GM19023 (cell line): ENCODE measurements around the gene CAPZB.

ENCODE experiments used
- ATAC-seq: cut with Tn5 transposase; IDR thresholded peaks from one replicate; pipeline ENCODE4 v1.9.1; 2021; ENCODE audit warnings: mild to moderate bottlenecking, moderate library complexity; ENCODE audit not compliant: unreplicated experiment

CAPZB gene

DNA sequence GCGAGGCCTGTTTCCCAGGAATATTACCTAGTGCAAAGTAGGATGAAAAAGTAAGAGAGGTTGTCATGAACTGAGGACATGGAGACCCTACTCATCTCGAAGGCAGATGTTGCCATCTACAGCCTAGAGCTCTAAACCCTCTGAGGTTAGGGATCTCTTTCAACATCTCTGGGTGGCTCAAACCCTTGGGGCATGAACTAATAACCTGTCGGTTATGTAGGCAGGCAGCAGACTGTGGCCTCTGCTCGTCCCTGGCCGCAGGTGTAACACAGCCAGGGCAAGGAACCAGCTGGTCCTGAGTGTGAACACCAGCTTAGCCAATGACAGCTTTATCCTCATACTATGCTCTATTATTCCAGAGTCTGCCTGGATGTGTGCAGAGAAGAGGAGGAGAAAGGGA, 13.2 kb downstream of the CAPZB start:
- no peak for ATAC-seq

DNA sequence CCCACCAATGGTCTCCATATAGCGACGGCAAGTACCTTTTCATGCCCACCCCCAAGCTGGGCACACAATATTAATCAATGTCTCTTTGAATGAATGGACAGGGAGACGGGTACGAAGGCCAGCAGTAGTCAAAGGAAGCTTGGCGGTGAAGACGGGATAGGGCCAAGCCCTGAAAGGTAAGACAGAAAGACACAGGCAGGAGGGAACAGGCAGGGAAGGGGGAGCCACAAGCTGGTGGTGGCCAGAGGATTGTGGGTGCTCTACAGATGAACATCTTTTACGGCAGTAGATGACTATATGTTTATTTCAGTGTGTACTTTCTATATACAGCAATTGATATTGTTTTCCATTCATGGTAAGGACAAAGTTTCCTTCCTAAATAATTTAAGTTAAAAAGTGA, 16.3 kb downstream of the CAPZB start:
- ATAC-seq = peak; percentile 13

DNA sequence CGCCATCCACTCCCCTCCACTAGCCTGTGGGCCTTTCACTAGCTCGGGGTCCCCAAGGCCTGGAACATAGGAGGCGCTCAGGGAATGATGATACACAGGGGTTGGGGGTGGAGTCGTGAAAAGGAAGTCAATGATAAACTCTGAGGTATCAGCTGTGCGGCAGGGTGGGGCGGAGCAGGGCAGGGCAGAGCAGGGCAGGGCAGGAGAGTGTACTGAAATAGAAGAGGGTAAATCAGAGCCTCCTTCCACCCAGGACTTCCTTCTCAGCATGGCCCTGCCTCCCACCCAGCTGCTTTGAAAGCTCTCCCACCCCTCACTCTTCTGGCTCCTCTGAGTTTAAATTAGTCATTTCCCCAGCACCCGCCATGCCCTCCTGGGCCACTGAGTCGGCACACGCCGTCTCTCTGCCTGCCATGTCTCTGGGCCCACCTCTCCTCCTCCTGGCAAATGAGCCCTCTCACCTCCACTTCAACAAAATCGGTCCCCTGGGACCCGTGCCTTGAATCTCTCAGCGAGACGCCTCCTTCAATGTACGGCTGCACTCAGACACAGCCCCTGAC, 16.9 kb downstream of the CAPZB start:
- ATAC-seq = peak; percentile 66

DNA sequence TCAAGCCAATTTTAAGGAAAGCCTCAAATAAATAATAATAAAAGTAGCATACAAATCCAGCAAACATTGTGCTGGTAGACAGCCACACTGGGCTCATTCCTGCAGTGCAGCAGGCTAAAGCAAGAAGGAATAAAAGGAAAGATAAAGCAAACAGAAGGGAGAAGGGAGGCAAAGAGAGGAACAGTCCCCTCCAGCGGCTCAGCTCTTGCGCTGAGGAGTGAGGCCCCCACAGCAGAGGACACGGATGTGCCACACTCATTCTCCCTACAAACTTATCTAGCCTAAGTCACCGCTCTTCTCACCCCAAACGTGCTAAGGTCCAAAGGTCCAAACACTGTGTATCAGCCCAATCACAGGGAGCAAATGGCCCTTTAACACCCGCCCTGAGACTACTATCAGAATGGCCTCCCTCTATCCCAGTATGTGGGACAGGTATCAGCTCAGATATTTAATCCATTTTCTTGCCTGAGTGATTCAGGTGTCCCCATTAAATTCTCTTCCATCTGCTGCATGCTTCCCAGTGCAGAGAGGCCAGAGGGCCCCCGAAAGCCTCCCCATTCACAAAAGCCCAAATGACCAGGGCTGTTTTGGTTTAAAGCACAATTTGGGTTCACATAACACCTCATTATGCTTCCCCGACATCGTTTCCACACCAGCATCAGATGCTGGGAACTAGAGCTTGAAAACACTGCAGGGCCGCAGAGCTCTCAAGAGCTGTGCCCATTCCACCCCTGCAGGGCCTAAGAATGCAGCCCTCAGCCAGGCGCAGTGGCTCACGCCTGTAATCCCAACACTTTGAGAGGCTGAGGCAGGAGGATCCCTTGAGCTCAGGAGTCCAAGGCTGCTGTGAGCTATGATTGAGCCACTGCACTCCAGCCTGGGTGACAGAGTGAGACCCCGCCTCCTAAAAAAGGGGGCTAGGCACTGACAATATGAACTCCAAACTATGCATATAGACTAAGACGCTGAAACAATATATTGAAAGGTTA, 17.8 kb downstream of the CAPZB start:
- ATAC-seq = no peak

DNA sequence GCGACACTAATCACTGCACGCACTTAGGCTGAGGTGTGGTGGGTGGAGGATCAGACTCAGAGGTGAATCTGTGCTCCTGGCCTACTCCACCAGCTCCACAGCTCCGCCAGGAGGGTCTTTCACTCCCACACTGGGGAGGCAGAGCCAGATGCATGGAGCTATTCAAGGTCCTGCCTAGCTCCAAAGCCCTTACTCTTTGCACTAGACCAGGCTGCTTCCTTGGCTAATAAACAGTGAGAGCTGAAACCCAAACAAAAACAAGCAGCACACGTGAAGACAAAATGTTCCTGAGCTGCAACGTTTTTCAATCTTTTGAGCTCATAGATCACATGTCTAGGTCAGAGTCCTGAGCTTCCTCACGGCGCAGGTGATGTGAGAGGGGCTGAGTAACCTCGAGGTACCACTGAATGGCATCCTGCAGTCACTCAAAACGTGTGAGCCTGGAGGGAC, 19.2 kb downstream of the CAPZB start:
- ATAC-seq = no peak

DNA sequence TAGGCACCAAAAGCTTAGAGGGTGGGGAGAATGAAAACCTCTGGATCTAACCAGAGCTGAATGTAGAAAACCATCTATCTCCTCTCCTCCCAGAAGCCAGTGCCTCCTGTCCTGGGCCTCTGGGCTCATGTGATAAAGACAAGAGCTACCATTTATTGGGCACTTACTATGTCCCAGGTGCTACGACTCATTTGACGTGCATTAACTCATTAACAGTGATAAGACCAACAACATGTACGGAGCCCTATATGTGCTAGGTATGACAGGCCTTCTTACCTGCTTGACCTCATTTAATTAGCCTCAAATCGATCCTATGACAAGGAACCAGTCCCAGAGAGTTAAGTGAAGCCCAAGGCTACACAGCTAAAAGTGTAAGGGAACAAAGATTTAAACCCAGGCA, 19.7 kb downstream of the CAPZB start:
- no peak for ATAC-seq

DNA sequence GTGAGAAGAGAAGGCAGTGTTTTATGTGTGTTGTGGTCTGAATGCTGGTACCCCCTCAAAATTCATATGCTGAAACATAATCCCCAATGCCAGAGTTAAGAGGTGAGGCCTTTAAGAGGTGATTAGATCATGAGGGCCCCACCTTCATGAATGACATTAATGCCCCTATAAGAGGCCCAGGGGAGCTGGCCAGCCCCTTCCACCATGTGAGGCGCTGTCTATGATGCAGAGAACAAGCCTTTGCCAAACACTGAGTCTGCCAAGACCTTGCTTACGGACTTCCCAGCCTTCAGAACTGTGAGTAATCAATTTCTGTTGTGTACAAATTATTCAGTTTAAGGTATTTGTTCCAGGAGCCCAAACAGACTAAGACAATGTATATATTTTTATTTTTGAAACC, 20.2 kb downstream of the CAPZB start:
- ATAC-seq = no peak

DNA sequence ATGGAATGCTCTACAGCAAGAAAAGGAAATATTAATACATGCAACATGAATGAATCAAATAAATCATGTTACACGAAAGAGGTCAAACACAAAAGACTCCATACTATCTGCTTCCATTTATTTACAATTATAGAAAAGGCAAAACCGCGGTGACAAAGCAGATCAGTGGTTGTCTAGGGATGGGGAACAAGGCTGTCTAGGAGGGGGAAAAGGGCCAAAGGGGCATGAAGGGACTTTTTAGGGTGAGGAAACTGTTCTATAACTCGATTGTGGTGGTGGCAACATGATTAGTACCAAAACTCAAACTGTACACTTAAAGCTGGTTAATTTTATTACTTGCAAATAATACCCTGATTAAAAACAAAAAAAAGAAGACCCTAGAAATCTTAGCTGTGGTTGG, 20.6 kb downstream of the CAPZB start:
- no peak for ATAC-seq

DNA sequence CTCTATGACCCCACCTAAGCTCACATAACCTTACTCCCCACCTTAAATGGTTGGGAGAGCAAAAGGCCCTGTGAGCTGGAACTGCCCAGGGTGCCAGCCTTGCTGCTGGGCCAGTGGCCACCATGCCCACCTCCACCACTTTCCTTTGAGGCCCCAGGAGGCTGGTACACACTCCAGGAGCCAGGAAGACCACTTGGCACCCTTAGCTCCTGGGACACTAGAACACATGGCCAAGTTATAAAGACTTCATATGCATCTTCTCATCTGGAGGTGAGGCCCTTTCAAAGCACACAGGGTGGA, 21.9 kb downstream of the CAPZB start:
- no peak for ATAC-seq

DNA sequence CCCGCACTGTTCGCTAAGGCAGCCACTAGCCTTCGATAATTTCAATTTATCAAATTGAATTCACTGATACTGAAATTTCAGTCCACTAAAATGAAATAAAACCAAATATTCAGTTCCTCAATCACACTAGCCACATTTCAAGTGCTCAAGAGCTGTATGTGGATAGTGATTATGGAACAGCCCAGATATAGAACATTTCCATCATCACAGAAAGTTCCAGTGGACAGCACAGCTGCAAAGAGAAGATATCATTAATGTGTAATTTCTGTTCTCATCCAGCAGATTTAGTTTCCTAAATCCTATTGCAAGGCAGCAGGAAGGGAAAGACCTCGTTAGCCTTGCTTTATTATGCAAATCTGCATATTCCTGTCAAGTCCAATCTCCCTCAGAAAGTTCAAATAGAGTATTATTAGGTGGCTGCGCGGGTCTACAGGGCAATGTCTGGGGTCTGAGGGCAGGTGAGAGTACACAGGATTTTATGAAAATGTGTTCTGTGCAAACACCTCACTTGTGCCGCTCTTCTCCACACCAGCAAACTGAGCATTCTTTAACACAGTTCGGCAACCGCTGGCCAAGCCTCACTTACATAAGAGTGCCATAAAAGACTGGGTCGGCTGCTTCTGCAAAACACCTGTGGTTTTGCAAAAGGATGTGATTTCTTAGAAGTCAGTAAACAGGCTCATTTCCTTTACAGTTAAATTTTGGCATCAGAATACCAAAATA, 22.4 kb downstream of the CAPZB start:
- no peak for ATAC-seq

DNA sequence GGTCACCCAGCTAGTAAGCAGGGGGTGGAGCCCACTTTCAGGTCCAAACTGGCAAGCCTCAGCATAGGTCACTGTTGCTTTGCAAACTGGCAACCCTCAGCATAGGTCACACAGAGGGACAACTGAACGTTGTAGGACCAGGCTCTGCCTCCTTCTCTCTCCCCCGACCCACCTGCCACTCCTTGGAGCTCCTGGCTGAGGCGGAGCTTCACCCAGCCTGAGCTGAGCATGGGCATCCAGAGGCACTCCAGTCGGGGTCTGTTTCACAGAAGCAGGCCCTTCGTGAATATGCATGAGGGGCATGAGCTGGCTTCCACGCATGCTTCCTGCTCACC, 24.2 kb downstream of the CAPZB start:
- ATAC-seq = no peak

DNA sequence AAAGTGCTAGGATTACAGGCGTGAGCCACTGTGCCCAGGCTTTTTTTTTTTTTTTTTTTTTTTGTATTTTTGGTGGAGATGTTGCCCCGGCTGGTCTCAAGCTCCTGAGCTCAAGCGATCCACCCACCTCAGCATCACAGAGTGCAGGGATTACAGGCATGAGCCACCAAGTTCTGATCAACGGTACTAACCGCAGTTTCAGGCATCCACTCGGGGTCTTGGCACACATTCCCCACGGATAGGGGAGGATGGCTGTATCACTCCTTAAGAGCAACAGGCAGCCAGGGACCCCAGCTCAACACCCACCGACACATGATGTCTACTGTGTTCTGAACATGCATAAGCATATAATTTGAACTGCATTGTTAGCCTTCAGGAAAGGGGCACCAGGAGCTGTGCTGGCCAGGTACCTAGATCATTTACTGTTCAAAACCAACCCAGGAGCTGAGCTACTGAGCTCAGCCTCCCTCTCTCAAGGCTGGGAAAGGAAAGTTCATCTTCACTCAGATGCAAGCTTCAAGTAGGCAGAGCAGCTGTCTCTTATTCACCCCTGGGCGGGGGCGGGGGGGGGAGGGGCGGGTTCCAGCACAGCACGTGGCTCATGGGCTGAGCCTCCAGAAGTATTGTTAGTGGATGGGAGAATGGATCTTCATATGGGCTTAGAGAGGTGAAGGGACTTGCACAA, 24.7 kb downstream of the CAPZB start:
- ATAC-seq = no peak

DNA sequence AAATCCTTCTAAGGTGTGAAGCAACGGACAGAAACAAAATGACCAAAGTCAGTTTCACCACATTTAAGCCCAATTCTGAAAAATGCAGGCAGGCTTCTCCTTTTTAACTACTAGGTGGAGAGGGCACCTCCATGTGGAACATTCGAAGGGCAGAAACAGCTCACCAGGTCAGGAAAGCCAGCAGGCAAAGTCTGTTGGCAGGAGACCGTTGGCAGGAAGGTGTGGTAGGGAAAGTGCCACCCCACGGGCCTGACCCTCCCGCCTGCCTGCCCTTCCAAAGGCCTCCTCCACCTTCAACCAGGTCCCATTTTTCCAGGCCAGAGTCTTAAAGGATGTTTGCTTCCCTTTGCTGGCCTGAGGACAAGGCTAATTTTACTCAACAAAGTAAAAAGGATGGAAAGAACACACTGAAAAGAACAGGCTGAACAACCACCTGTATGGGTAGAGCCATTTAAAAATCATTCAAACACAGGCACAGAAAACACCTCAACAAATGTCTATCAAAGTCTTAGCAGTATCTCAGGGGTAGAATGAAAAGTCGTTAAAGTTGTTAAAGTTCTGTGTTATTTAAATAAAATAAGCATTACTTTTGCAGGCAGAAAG, 26.4 kb downstream of the CAPZB start:
- ATAC-seq = no peak

DNA sequence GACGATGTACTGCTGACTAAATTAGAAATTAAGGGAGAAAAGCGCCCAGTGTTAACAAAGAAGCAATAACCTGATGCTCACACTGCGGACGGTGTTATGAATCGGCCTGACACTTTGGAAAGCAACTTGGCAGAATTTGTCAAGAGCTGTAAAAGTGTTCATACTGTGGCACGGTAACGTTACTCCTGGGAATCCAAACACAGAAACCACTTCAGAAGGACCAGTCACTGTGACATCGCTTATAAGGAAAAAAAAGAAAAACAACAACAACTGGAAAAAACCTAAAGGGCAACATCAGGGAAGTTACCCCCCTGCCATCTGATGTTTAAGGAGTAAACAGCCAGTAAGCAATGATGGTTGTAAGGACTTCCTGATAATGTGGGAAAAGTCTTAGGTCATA, 27.7 kb downstream of the CAPZB start:
- no peak for ATAC-seq

DNA sequence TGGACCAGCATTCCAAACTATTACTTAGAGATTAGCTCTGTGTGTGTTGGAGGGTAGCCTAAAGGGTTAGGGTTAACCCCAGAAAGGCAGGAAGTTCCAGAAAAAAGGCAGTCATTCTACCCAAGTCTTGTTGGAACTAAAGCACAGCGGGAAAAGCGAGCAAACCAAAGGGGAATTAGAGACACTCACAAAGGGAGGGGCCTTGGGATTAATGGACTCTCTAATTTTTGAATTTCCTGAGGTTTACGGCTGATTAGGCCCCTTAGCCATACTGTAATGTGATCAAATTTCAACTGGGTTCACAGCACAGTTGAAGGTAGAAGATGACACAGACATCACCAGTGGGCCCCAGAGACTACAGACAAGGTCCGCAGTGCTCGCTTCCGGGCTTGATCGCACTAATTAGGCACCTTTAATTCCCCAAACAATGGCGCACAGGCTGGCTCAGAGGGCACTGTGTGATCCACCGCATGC, 28.3 kb downstream of the CAPZB start:
- ATAC-seq = no peak

DNA sequence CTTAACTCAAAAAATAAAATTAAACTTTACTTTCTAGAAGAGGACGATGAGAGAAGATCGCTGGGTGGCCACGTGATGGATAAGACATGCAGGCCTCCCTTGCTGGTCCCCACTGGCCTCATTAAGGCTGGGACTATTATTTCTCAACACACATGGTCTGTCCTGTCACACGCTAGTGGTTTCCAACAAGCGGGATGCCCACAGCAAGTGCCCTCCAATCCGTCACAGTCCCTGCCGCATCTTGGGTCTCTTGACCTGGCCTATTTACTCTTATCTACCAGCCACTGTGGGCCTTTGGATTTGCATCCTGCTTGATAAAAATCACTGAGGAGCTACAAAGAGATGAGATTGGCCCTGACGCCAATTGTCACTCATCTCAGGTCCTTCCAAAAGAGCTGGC, 30.0 kb downstream of the CAPZB start:
- ATAC-seq = no peak

DNA sequence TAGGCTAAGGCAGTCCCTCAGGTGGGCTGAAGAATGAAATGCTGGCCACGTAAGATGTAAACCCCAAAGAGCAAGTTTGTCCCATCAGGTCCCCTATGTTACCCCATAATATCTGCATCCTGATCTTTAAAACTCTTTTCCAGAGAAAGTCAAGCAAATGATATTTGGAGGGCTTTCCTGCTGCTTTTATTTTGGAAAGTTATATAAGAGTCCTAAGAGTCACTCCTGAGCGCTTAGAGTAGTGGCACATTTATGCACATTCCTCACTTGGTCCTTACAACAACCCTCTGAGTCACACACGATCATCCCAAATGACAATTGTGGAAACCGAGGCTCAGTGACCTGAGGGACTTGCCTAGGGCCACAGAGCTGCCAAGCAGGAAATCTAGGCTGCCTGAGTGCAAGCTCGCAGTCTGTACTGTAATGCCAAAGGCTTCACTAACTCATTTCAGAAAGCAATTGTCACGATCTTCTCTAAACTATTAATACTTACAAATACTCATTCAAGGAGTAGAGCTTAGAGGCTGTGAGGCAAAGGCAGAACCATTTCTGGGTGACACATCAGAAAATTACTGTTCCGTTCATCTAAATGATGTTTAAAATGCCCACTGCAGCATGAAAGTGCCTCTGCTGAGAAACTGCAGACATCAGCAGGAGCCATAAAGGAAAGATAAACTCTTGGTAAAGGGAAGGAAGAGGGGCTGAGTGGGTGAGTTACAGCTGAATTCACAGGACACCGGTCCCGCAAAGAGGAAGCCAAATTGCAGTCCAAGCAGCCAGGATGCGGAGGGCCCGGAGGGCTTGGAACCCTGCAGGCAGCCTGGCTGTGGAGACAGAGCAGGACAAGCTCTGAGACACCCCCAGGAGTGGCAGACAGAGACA, 30.8 kb downstream of the CAPZB start:
- ATAC-seq = no peak

DNA sequence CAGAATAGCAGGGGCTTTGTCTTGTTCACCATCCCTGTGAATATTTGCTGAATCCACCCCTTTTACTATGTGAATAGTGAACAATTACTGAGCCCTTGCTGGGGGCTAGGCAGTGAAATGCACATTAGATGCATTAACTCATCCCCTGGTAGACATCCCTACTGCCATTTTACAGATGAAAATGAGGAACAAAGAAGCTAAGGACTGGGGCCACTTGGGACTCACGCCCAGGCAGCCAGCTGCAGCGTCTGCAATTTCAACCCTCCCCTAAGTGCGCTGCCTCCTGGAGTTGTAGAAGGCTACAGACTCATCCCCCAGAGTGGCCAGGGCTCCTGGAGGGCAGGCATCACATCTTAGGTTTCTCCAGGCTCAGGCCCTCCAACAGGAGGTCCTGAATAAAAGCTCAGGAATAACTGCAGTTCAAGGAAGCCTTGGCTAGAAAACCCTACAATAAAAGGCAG, 31.6 kb downstream of the CAPZB start:
- no peak for ATAC-seq

DNA sequence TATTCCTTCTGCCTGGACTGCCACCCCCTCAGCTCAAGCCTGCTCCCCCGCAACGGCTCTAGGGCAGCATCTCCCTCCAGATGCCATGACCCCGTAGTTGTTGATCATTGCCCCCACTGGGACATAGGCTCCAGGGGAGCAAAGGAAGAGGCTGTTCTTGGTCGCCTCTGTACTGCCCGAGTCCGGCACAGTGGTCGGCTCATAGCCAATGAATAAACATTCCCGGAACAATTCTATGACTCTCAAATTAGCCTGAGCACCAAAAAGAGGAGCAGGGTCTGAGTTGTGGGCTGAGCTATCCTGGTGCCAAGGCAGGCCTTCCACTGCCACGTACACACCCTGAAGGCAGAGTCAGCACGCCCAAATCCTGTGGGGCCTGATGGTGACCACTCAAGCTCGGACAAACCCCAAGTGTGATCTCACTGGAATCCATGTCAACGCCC, 33.1 kb downstream of the CAPZB start:
- ATAC-seq = no peak
